ENCODE measurements around the gene PDE9A.

The PDE9A gene

DNA sequence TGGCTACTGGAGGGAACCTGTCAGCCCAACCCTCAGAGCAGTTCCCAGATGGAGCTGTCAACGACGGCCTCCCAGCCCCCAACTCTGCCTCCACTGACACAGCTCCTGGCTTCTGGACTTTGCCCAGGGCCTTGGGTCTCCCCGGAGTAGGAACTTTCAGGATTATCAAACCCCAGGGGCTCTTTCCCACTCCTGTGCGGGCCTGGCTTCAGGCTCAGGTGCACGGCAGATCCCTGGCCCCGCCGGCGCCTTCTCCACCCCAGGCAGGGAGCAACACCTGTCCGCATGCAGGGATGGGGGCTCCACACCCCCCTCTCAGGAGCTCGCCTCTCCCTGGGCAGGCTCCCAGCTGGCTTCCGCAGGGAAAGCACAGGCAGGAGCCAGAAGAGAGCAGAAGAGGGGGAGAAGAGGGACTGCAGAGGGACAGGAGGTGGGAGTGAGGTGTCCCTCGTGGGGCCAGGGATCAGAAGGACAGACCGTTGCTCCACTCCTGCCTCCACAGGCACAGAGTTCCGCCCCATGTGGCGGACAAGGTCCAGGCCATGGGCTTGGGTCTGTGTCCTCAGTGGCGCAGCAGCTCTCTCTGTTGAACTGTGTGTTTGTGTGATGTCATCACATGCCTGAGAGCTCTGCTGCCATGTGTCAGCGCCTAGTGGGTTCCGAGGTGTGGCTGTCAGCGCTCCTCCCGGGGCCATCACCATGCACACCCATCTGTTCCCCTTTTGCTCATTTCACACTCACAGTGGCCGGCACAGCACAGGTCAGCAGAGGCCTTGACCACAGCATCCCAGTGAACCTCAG, 107.7 kb downstream of the PDE9A start:
- DNase-seq, result peak; percentile 29

- DNase-seq, result no peak
These were observed 108.4 kb downstream of the PDE9A start for GRCh38 chr21:42761776-42762335.

DNA sequence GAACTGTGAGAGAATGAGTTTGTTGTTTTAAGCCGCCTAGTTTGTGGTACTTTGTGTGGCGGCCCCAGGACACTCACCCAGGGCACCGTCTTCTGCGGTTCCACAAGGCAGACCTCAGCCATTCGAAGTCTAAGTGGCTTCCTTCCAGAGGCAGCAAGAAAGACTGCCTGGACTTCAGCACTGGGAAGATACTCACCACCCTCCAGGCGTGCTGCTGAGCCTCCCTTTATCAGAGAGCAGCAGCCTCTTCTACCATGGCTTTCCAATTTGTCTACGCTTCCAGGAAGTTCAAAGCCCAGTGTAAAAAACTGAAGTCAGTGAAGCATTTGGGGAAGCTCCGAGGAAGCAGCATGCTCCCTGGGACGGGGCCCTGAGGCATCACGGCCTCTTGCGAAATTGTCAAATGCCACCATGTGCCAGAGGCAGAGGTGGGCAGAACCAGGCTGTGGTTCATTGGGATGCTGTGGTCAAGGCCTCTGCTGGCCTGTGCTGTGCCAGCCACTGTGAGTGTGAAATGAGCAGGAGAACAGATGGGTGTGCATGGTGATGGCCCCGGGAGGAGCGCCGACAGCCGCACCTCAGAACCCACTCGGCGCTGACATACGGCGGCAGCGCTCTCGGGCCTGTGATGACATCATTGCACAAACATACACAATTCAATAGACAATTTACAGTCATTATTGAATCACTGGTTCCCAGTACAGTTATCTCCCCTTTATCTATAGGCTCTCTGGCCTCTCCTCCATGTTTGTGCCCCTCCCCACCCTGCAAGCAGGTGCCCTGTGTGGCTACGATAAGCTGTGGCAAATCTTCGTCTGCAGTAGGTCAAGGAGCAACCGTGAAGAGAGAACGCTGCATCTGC, 110.4 kb downstream of the PDE9A start:
- peak; percentile 75 for DNase-seq

GRCh38 chr21:42764443-42764760, 111.0 kb downstream of the PDE9A start:
- DNase-seq, result no peak

DNA sequence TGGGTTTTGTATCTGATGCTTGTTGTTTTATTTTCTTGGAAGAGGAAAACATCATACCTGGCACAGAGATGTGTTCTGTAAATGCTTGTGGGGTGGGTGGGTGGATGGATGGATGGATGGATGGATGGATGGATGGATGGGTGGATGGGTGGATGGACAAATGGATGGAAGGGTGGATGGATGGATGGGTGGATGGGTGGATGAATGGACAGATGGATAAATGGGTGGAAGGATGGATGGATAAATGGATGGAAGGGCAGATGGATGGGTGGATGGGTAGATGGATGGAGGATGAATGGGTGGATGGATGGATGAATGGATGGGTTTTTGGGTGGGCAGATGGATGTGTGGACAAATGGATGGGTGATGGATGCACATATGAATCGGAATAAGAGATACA, 111.5 kb downstream of the PDE9A start:
- no peak for DNase-seq

DNA sequence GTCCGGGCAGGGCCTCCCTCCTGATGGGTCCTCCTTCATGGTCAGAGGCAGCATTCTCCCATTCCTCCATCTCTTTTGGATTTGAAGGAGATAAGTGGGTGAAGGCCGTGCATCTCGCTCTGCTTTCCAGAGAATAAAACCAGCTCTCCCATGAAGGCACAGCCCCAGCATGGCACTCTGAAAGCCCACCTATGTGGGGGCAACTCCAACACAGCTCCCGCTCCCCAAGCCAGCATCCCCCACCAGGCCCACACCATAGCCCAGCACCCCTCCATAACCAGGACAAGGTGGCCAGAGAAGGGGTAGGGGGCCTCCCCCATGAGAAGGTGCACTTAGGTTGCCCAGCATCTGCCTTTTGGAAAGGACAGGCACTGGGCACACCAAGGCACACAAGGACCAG, 112.2 kb downstream of the PDE9A start:
- DNase-seq, result no peak

- DNase-seq, result no peak
These were observed 113.5 kb downstream of the PDE9A start for GRCh38 chr21:42766739-42767560.

DNA sequence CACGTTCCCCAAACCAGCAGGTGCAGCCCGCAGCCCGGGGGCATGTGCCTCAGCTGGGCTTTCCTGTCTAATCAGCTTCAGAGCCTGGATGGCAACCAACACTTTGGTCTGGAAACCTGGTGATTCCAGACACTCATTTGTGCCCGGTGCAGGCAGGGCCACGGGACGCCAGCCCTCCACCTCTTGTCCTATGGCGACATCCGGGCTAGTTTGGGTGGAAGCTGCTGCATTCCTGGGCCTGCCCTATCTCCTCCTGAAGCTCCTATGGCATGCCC, 114.1 kb downstream of the PDE9A start:
- no peak for DNase-seq

DNA sequence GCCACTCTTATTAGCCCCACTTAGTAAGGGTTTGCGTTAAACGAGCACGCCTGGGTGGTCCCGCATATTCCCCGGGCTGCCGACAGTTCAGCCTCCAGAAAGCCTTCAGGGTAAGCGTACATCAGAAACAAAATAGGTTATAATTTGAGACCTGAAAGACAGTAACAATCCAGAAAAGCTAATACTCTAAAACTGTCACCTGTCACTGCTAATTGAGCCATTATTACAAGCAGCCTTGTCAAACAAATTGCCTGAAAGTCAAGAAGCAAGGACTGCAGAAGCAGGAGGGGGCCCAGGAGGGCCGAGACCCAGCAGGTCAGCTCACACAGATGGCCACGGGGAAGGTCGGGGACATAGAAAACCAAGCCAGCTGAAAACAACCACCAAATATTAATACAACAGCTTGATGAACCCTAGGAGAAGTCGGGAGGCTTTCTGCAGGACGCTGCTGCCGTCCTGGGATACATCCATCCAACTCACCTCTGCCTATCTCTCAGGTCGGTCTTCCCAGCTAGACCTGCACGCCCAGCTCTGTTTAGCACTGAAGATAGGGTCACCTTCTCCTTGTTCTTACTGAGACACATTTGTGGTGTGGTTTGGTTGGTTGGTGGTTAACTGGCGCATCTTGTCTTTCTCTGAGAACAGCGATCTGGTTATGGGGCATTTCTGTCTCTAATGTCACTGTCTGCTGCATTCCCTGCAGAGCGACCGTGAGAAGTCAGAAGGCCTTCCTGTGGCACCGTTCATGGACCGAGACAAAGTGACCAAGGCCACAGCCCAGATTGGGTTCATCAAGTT, 115.1 kb downstream of the PDE9A start:
- DNase-seq, result no peak

- DNase-seq, result no peak
These were observed 115.9 kb downstream of the PDE9A start for GRCh38 chr21:42769183-42769819.

GRCh38 chr21:42769820-42770716, 116.6 kb downstream of the PDE9A start:
- DNase-seq, result no peak

- no peak for DNase-seq
These were observed 117.5 kb downstream of the PDE9A start for GRCh38 chr21:42770717-42771502.

- no peak for DNase-seq
These were observed 118.0 kb downstream of the PDE9A start for GRCh38 chr21:42771503-42771805.

GRCh38 chr21:42775123-42775522, 121.7 kb downstream of the PDE9A start:
- no peak for DNase-seq

- no peak for DNase-seq
These were observed 122.5 kb downstream of the PDE9A start for GRCh38 chr21:42775891-42776290.

DNA sequence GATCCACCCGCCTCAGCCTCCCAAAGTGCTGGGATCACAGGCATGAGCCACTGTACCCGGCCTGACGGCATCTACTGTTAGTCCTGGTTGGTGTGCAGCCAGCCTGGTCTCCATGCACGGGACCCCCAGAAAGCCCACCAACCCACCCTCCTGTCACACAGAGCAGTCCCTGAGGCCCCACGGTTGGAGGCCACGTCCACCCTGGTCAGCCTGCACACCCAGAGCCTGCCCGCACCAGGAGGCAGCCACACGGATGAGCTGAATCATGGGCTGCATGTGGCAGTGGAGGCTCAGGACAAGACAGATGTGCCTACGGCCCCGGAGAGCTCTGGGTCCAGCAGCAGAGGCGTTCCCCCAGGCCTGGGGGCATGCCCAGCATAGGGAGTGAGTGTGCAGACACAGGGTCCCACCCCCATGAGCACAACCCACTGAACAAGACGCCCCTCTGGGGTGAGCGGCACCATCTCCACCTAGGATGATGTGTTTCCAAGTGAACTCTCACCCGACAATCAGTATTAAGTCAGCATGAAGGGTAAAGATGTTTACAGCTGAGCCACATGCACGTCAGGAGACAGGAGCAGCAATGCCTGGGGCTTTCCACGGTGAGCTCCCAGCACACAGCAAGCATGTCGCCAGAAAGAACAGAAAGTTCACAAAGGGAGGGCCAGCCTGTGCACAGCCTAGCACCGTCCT, 123.8 kb downstream of the PDE9A start:
- DNase-seq, result no peak

- DNase-seq, result no peak
These were observed 124.4 kb downstream of the PDE9A start for GRCh38 chr21:42777757-42778344.

DNA sequence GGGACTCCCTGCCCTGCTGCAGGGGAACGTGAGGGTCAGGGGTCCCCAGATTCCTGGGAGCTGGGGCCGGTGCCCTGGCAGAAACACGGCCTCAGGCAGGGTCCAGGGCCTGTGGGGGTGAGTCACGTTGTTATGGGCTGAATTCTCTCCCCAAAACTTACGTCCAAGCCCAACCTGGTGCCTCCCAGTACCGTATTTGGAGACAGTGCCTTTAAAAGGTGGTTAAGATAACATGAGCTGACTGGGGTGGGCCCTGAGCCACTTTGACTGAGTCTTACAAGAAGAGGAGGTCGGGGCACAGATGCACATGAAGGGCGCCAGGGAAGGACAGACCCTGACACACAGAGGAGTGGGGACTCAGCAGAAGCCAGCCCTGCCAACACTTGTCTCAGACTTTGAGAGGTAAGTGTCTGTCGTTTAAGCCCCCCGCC, 126.0 kb downstream of the PDE9A start:
- no peak for DNase-seq

DNA sequence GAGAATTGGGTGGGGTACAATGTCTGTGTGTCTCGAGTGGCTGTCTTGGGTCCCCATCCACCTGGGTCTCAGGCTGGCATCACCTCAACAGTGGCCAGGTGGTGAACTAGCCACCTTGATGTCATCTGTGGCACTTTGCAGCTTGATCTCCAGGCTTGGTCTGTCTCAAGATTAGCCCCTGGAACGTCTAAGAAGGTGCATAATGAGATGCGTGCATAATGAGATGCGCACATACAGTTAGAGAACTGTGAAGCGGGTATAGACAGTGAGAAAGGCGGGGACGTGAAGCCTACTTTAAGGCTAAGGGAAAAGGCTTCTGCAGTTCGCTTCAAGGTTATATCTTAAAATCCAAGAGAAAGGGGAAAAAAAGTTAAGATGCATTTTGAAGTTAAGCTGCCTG, 127.2 kb downstream of the PDE9A start:
- no peak for DNase-seq

Measured in MV-4-11 (cell line).